ENCODE data around the gene PTK6.

GRCh38 chr20:63568170-63568981 lies 31.2 kb upstream of the PTK6 start:
- TF ChIP-seq CTCF (IDR thresholded peaks at IDR 0.05) (no peak), POLR2A (IDR thresholded peaks at IDR 0.05) (no peak)
